K562 (cell line): ENCODE data around the gene ZNF837. TPM values are rescaled to one million over a fixed set of nuclear protein-coding genes. Genes with fewer than 3 reads are reported as not detected.
A peak's percentile ranks its signal among the peaks of the same experiment; 100 is the strongest.

Experiments
- ARNT ChIP-seq, 2 experiments: fragments of 450-650 bp; IDR thresholded peaks; 2 replicates each; pipeline ENCODE4 v1.6.1; 2016; ENCODE audit warnings: mild to moderate bottlenecking in 1 of 2
- CXXC5 ChIP-seq: fragments of 250-450 bp; sonication (Bioruptor Pico); IDR thresholded peaks from 2 replicates; pipeline ENCODE4 v1.8.0; 2022; ENCODE audit warnings: inconsistent platforms, mild to moderate bottlenecking, moderate library complexity
- DMBX1 ChIP-seq: fragments of 250-450 bp; sonication (Bioruptor Pico); IDR thresholded peaks from 2 replicates; pipeline ENCODE4 v1.8.0; 2022; ENCODE audit warnings: inconsistent platforms, mild to moderate bottlenecking, moderate library complexity, borderline replicate concordance
- EHMT2 ChIP-seq: fragments of 450-650 bp; IDR thresholded peaks from 2 replicates; pipeline ENCODE4 v1.6.1; 2018; ENCODE audit warnings: antibody characterized with exemption
- ETS2 ChIP-seq: IDR thresholded peaks from 2 replicates; pipeline ENCODE4 v1.6.1; 2016; ENCODE audit warnings: borderline replicate concordance, missing genetic modification characterization, mild to moderate bottlenecking, moderate library complexity, missing compliant biosample characterization; ENCODE audit not compliant: poor library complexity, severe bottlenecking
- HDAC6 ChIP-seq: IDR thresholded peaks from 2 replicates; pipeline ENCODE4 v1.6.1; 2012; ENCODE audit warnings: low read depth, mild to moderate bottlenecking, control low read depth, inconsistent platforms, low read length, moderate library complexity
- JUNB ChIP-seq: fragments of 450-650 bp; formaldehyde crosslinking; conservative IDR thresholded peaks from 2 replicates; pipeline ENCODE4 v1.4.0; 2020; ENCODE audit warnings: mild to moderate bottlenecking
- LARP7 ChIP-seq: fragments of 450-650 bp; IDR thresholded peaks from 2 replicates; pipeline ENCODE4 v1.6.1; 2016
- NFIX ChIP-seq: fragments of 250-450 bp; sonication (Bioruptor Pico); IDR thresholded peaks from 2 replicates; pipeline ENCODE4 v1.4.0; 2020; ENCODE audit warnings: low read depth, mild to moderate bottlenecking, moderate library complexity
- PCBP1 ChIP-seq: fragments of 200-400 bp; formaldehyde crosslinking; IDR thresholded peaks from 2 replicates; pipeline ENCODE4 v1.6.1; 2018; ENCODE audit warnings: mild to moderate bottlenecking, low read depth, low read length; ENCODE audit not compliant: poor library complexity, severe bottlenecking
- SNRNP70 ChIP-seq: fragments of 200-400 bp; formaldehyde crosslinking; optimal IDR thresholded peaks from 2 replicates; pipeline ENCODE3; 2017; ENCODE audit warnings: low read depth, low read length
- ZHX1 ChIP-seq: fragments of 150-350 bp; conservative IDR thresholded peaks from 2 replicates; pipeline ENCODE4 v1.6.1; 2014; ENCODE audit warnings: low read length
- ZNF133 ChIP-seq: fragments of 250-450 bp; sonication (Bioruptor Pico); IDR thresholded peaks from 2 replicates; pipeline ENCODE4 v1.4.0; 2020; ENCODE audit warnings: mild to moderate bottlenecking
- ZNF398 ChIP-seq: fragments of 250-450 bp; sonication (Bioruptor Pico); IDR thresholded peaks from 2 replicates; pipeline ENCODE4 v1.8.0; 2021; ENCODE audit warnings: moderate library complexity, mild to moderate bottlenecking, inconsistent platforms
- ZNF766 ChIP-seq: fragments of 200-800 bp; sonication (Bioruptor generic); conservative IDR thresholded peaks from 2 replicates; pipeline ENCODE4 v1.6.1; 2016; ENCODE audit warnings: missing genetic modification characterization, missing compliant biosample characterization
- polyA plus RNA-seq, 8 experiments: library from polyadenylated mRNA; depleted of rRNA in 4 of 8; stranded (reverse) in 5 of 8; unstranded in 3 of 8; fragments of >200 nt; fragmentation: Nextera tagmentation in 2 of 8; fragmentation: Illumina TruSeq in 1 of 8; extraction: Ambion mirVana in 2 of 8; extraction: Trizol in 1 of 8; gene quantifications; 2 replicates each; pipeline versions ENCODE4 v1.2.1 to v1.2.3, GENCODE V29; 2011 to 2014; ENCODE audit warnings: inconsistent platforms in 1 of 8, missing spikeins in 1 of 8
- total RNA-seq, 7 experiments: library from RNA; depleted of rRNA in 6 of 7; stranded (reverse); fragments of >200 nt in 6 of 7; fragmentation: Illumina TruSeq in 2 of 7; extraction: Trizol in 2 of 7; gene quantifications; 2 replicates each; pipeline versions ENCODE4 v1.2.1 to v1.2.3, GENCODE V29; 2011 to 2021; ENCODE audit warnings: low replicate concordance in 1 of 7

The ZNF837 gene
- total and polyA plus RNA-seq, 9 of the 15 experiments (the other 6 are each of a cell fraction or from before 2014, with no cell fraction given), result 0.11 to 2.1 (median 0.57) TPM; not detected in 4

- TF ChIP-seq ETS2 (tag) (no peak), ZNF398 (no peak), ZHX1 (0 out of 2 replicates have a peak, but pooled peaks have one; percentile 32), HDAC6 (no peak), EHMT2 (no peak), CXXC5 (peak; percentile 82), DMBX1 (no peak), ZNF766 (no peak), ARNT (IDR thresholded peaks at IDR 0.05) (peak in 1 of 2 experiments; percentile 64; a peak in 2 of 4 replicates), PCBP1 (peak; percentile 88), NFIX (CRISPR knock-in tag) (no peak), JUNB (CRISPR knock-in tag) (no peak), LARP7 (0 out of 2 replicates have a peak, but pooled peaks have one; percentile 5), ZNF133 (CRISPR knock-in tag) (no peak), SNRNP70 (no peak)
Measured at GRCh38 chr19:58362272-58362994, 18.4 kb downstream of the ZNF837 start, which contains the start of gene ZNF497 (continued).
